OCI-LY7 (cell line): Measurements from ENCODE around the gene GATAD2A. TPM values are rescaled to one million over a fixed set of nuclear protein-coding genes. Genes with fewer than 3 reads are reported as not detected.

Source experiments
- BruUV-seq: library from RNA; stranded (reverse); fragments of 400-500 nt; replicated peaks from 2 replicates; lab custom pipeline; 2021; lab: Mats Ljungman, UMichigan
- CTCF ChIA-PET: fragments of 300-600 bp; sonication (Branson Sonifier 250); formaldehyde crosslinking; loops from one replicate; lab custom pipeline; 2022; ENCODE audit warnings: antibody characterized with exemption; ENCODE audit not compliant: unreplicated experiment; lab: Charles Lee
- POLR2A ChIA-PET: fragments of 300-600 bp; sonication (Branson Sonifier 250); formaldehyde crosslinking; loops from one replicate; lab custom pipeline; 2022; ENCODE audit warnings: antibody characterized with exemption; lab: Charles Lee
- DNase-seq: peaks from one replicate; pipeline ENCODE4 v3.0.0-alpha.2; 2015; ENCODE audit warnings: low spot score
- H2AFZ ChIP-seq: fragments of 200-600 bp; sonication (generic), shearing (Covaris generic); 2 replicates; pipeline ENCODE4 v1.6.1; 2014; ENCODE audit warnings: mild to moderate bottlenecking, antibody characterized with exemption, low read length, moderate library complexity
- H3K27ac ChIP-seq: fragments of 200-600 bp; sonication (generic); 2 replicates; pipeline ENCODE4 v1.5.1; 2014; ENCODE audit warnings: mixed run types, low read depth, mild to moderate bottlenecking, moderate library complexity, low read length, inconsistent platforms; ENCODE audit not compliant: poor library complexity, severe bottlenecking
- H3K36me3 ChIP-seq: fragments of 200-600 bp; sonication (generic); 2 replicates; pipeline ENCODE4 v1.6.1; 2014; ENCODE audit warnings: mild to moderate bottlenecking, antibody characterized with exemption, low read length, moderate library complexity, mixed read lengths; ENCODE audit not compliant: insufficient read depth
- H3K4me1 ChIP-seq: fragments of 200-600 bp; sonication (generic); 2 replicates; pipeline ENCODE4 v1.5.1; 2014; ENCODE audit warnings: mild to moderate bottlenecking, low read length; ENCODE audit not compliant: insufficient read depth, poor library complexity, severe bottlenecking
- H3K4me2 ChIP-seq: fragments of 200-600 bp; sonication (generic); 2 replicates; pipeline ENCODE4 v1.6.1; 2014; ENCODE audit warnings: mild to moderate bottlenecking, low read length
- H3K4me3 ChIP-seq: fragments of 200-600 bp; sonication (generic); 2 replicates; pipeline ENCODE4 v1.5.1; 2014; ENCODE audit warnings: mild to moderate bottlenecking, low read depth, low read length; ENCODE audit not compliant: poor library complexity, severe bottlenecking
- H3K79me2 ChIP-seq: fragments of 200-600 bp; sonication (generic); 2 replicates; pipeline ENCODE4 v1.6.1; 2016; ENCODE audit warnings: low read depth, mild to moderate bottlenecking, low read length, moderate library complexity, mixed read lengths; ENCODE audit not compliant: insufficient read depth
- H3K9me2 ChIP-seq: fragments of 200-600 bp; sonication (generic); 2 replicates; pipeline ENCODE4 v1.6.1; 2016; ENCODE audit warnings: mild to moderate bottlenecking, low read length, mixed read lengths; ENCODE audit not compliant: insufficient read depth
- H3K9me3 ChIP-seq: fragments of 200-600 bp; sonication (generic); 2 replicates; pipeline ENCODE4 v1.6.1; 2014; ENCODE audit warnings: mild to moderate bottlenecking, mixed run types, low read length, mixed read lengths
- H4K20me1 ChIP-seq: fragments of 200-600 bp; sonication (generic); 2 replicates; pipeline ENCODE4 v1.6.1; 2014; ENCODE audit warnings: mild to moderate bottlenecking, antibody characterized with exemption, low read length, moderate library complexity, mixed read lengths; ENCODE audit not compliant: insufficient read depth
- EZH2phosphoT487 ChIP-seq: fragments of 200-600 bp; sonication (generic); IDR thresholded peaks from 2 replicates; pipeline ENCODE4 v1.6.1; 2018; ENCODE audit warnings: low read depth, borderline replicate concordance, mild to moderate bottlenecking, mixed run types, antibody characterized with exemption, low read length, moderate library complexity, mixed read lengths
- intact Hi-C: fragments of 100-400 bp; cut with micrococcal nuclease; formaldehyde crosslinking; loops from one replicate; pipeline ENCODE4 v1.10.0; 2022; ENCODE audit not compliant: unreplicated experiment
- total RNA-seq, 2 experiments: library from RNA; depleted of rRNA in 1 of 2; stranded (reverse); fragments of >200 nt in 1 of 2; shearing (Covaris generic) in 1 of 2; gene quantifications; 2 replicates each; pipeline ENCODE4 v1.2.3, GENCODE V29; 2014 to 2022
- TF ChIP-seq, protein P1 (sequence below): fragments of 200-600 bp; sonication (generic); conservative IDR thresholded peaks from 2 replicates; pipeline ENCODE4 v1.5.1; 2014; ENCODE audit warnings: mild to moderate bottlenecking, antibody characterized with exemption, low read length, moderate library complexity, mixed read lengths

GATAD2A gene
- total RNA-seq, 2 experiments from 2014 or later: 62.8 to 156 TPM

DNA sequence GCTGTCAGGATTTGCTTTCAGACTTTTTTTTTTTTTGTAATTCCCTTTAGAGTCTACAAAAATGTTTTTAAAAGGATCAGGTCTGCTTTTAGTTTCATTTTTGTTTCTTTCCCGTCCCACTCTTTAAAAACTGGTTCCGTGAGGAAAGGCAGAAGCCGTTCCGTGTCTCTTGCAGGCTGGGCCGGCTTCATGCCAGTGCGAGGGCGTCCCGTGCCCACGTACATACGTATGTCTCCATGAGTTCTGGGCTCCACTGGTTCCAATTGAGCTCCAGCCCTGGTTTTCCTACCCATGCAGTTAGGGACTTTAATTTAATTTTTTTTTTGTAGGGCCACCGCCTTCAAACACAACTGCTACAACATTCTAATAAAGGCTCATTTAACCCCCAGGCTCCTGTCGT is 101.1 kb downstream of the GATAD2A start:
- Histone ChIP-seq H3K4me3 (no peak overlapping the region), H4K20me1 (no peaks in the 10 kb centered on the region), H3K4me2 (no peak overlapping the region), H3K36me3 (peaks cover 64% of the 10 kb centered on the region), H3K4me1 (peaks cover 10% of the 10 kb centered on the region), H3K9me2 (no peaks in the 10 kb centered on the region), H3K9me3 (no peaks in the 10 kb centered on the region), H2AFZ (no peak overlapping the region), H3K79me2 (no peaks in the 10 kb centered on the region), H3K27ac (no peak overlapping the region)
- ChIA-PET CTCF (interaction anchor here (0.5 kb wide), 1 partner anchor 14 kb away, joined by 7 read pairs; no protein-coding TSS in a partner anchor), POLR2A (interaction anchor here (1.0 kb wide), 1 partner anchor 9 kb away, joined by 3 read pairs; the partner anchor contains the start of genes NDUFA13 and TSSK6)
- TSS peak; percentile 74 for BruUV-seq
- no peak for TF ChIP-seq EZH2phosphoT487
- TF ChIP-seq, protein P1, sequence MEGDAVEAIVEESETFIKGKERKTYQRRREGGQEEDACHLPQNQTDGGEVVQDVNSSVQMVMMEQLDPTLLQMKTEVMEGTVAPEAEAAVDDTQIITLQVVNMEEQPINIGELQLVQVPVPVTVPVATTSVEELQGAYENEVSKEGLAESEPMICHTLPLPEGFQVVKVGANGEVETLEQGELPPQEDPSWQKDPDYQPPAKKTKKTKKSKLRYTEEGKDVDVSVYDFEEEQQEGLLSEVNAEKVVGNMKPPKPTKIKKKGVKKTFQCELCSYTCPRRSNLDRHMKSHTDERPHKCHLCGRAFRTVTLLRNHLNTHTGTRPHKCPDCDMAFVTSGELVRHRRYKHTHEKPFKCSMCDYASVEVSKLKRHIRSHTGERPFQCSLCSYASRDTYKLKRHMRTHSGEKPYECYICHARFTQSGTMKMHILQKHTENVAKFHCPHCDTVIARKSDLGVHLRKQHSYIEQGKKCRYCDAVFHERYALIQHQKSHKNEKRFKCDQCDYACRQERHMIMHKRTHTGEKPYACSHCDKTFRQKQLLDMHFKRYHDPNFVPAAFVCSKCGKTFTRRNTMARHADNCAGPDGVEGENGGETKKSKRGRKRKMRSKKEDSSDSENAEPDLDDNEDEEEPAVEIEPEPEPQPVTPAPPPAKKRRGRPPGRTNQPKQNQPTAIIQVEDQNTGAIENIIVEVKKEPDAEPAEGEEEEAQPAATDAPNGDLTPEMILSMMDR: no peak
- intact Hi-C loops: no loop called here
- DNase-seq: no peak

DNA sequence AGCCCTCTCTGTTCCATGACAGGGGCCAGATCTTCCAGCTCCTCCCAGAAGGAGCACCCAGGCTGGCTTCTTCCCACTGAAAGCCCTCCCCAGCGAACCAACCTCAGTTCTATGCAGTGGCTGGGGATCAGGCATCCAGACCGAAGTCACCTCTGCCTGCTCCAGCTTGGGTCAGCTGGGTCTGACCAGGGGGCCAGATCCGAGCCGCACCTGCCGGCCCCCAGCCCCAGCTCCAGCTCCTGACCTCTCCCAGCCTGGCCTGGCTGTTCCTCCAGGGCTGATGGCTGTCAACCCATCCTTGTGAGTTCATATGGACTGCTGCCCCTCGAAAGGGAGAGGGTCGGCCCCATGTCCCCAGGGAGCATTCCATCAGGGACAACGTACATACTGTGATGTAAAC is 101.9 kb downstream of the GATAD2A start:
- no peak for TF ChIP-seq EZH2phosphoT487
- TF ChIP-seq, protein P1: no peak
- peaks cover 10% of the 10 kb centered on the region for H3K4me1 ChIP-seq
- peaks cover 56% of the 10 kb centered on the region for H3K36me3 ChIP-seq
- no TSS peak for BruUV-seq
- no peak for DNase-seq
- H3K9me2 ChIP-seq: no peaks in the 10 kb centered on the region
- no peak overlapping the region for H3K4me2 ChIP-seq
- no peak overlapping the region for H2AFZ ChIP-seq
- no peaks in the 10 kb centered on the region for H4K20me1 ChIP-seq
- no peaks in the 10 kb centered on the region for H3K9me3 ChIP-seq
- POLR2A ChIA-PET: interaction anchor here (0.7 to 1.0 kb wide), 3 partner anchors 9 to 84 kb away, joined by 3 to 5 read pairs (median 4); partner anchors contain the start of genes NDUFA13 and TSSK6
- intact Hi-C loops: no loop called here
- CTCF ChIA-PET: no interaction called here
- no peak overlapping the region for H3K27ac ChIP-seq
- H3K79me2 ChIP-seq: no peaks in the 10 kb centered on the region
- no peak overlapping the region for H3K4me3 ChIP-seq

DNA sequence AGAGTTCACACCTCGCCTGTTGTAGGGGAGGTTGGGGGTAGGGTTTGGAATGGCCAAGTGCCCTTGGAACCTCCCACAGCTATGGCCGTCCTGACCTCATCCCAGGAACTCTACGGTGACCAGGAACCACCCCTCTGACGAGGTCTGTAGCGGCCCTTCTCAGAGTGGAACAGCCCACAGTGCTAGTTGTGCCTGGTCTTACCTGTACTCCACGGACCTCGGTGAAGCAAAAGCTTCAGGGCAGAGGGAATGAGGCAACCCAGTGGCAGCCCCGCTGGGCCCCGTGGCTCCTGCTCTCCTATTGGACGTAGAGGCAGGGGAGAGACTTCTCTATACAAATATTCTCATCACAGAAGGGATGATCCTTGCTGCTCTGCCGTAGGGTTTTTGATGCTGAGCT is 102.7 kb downstream of the GATAD2A start:
- TF ChIP-seq, protein P1: no peak
- no peak for TF ChIP-seq EZH2phosphoT487
- Histone ChIP-seq H3K27ac (no peak overlapping the region), H3K4me3 (no peak overlapping the region), H3K4me1 (peaks cover 10% of the 10 kb centered on the region), H3K4me2 (no peak overlapping the region), H3K79me2 (no peaks in the 10 kb centered on the region), H3K9me2 (no peaks in the 10 kb centered on the region), H2AFZ (no peak overlapping the region), H3K36me3 (peaks cover 48% of the 10 kb centered on the region), H4K20me1 (no peaks in the 10 kb centered on the region), H3K9me3 (no peaks in the 10 kb centered on the region)
- ChIA-PET CTCF (interaction anchor here (0.5 kb wide), 1 partner anchor 431 kb away, joined by 3 read pairs; no protein-coding TSS in a partner anchor), POLR2A (interaction anchor here (0.6 kb wide), 1 partner anchor 106 kb away, joined by 3 read pairs; no protein-coding TSS in a partner anchor)
- BruUV-seq: no TSS peak
- intact Hi-C loops: no loop called here
- DNase-seq: no peak
